HEK293 (cell line): Measurements from ENCODE around the gene ATG10.

Experiments used
- CTCF ChIA-PET: fragments of 350-600 bp; formaldehyde crosslinking; extraction: SDS; loops from one replicate; lab custom pipeline; 2021; ENCODE audit warnings: antibody characterized with exemption; lab: Yijun Ruan, JAX
- POLR2A ChIA-PET: fragments of 300-600 bp; formaldehyde crosslinking; extraction: SDS; loops from one replicate; lab custom pipeline; 2020; ENCODE audit warnings: antibody characterized with exemption, inconsistent platforms; lab: Yijun Ruan, JAX
- H3K27ac ChIP-seq: fragments of 200-500 bp; sonication (Bioruptor generic); 2 replicates; pipeline ENCODE4 v1.5.1; 2014; ENCODE audit warnings: low read depth, low read length, control low read depth, inconsistent platforms; ENCODE audit errors: extremely low read depth
- H3K36me3 ChIP-seq, 2 experiments: fragments of 200-500 bp in 1 of 2; sonication (Bioruptor generic) in 1 of 2; 1 replicate in 1 of 2; 2 replicates in 1 of 2; pipeline ENCODE4 v1.5.1; 2014 to 2017; ENCODE audit warnings: inconsistent platforms in 2 of 2, low read length in 2 of 2; ENCODE audit not compliant: control insufficient read depth in 2 of 2, insufficient read depth in 1 of 2
- H3K4me1 ChIP-seq: fragments of 200-500 bp; sonication (Bioruptor generic); 2 replicates; pipeline ENCODE4 v1.5.1; 2014; ENCODE audit warnings: mild to moderate bottlenecking, low read length, inconsistent platforms; ENCODE audit not compliant: control insufficient read depth, insufficient read depth
- H3K4me3 ChIP-seq: 2 replicates; pipeline ENCODE4 v1.5.1; 2011; ENCODE audit warnings: low read depth, mild to moderate bottlenecking, control low read depth, low read length, moderate library complexity
- H3K9me3 ChIP-seq: fragments of 200-500 bp; sonication (Bioruptor generic); 2 replicates; pipeline ENCODE4 v1.5.1; 2014; ENCODE audit warnings: low read depth, low read length, inconsistent platforms; ENCODE audit not compliant: control insufficient read depth, insufficient read depth
- GLIS1 ChIP-seq: fragments of 450-650 bp; formaldehyde crosslinking; IDR thresholded peaks from 2 replicates; pipeline ENCODE4 v1.5.1; 2016; ENCODE audit warnings: missing biosample characterization, missing genetic modification characterization
- KLF1 ChIP-seq: fragments of 450-650 bp; formaldehyde crosslinking; IDR thresholded peaks from 2 replicates; pipeline ENCODE4 v1.5.1; 2016; ENCODE audit warnings: missing biosample characterization, missing genetic modification characterization
- KLF16 ChIP-seq: fragments of 450-650 bp; formaldehyde crosslinking; IDR thresholded peaks from 2 replicates; pipeline ENCODE4 v1.5.1; 2017; ENCODE audit warnings: missing biosample characterization, missing genetic modification characterization
- MEIS1 ChIP-seq: sonication (generic); formaldehyde crosslinking; IDR thresholded peaks from 2 replicates; pipeline ENCODE4 v1.8.1; 2022; ENCODE audit warnings: missing genetic modification reagents, mild to moderate bottlenecking, borderline replicate concordance
- PRDM2 ChIP-seq: fragments of 450-650 bp; formaldehyde crosslinking; IDR thresholded peaks from 2 replicates; pipeline ENCODE4 v1.5.1; 2016; ENCODE audit warnings: missing biosample characterization, missing genetic modification characterization, borderline replicate concordance
- PRDM4 ChIP-seq: fragments of 450-650 bp; formaldehyde crosslinking; IDR thresholded peaks from 2 replicates; pipeline ENCODE4 v1.5.1; 2017; ENCODE audit warnings: missing biosample characterization, missing genetic modification characterization
- SP2 ChIP-seq: fragments of 450-650 bp; formaldehyde crosslinking; IDR thresholded peaks from 2 replicates; pipeline ENCODE4 v1.5.1; 2016; ENCODE audit warnings: missing biosample characterization, missing genetic modification characterization
- WT1 ChIP-seq: fragments of 450-650 bp; formaldehyde crosslinking; IDR thresholded peaks from 2 replicates; pipeline ENCODE4 v1.5.1; 2016; ENCODE audit warnings: missing biosample characterization, missing genetic modification characterization
- ZBTB20 ChIP-seq: fragments of 450-650 bp; formaldehyde crosslinking; IDR thresholded peaks from 2 replicates; pipeline ENCODE4 v1.5.1; 2016; ENCODE audit warnings: missing biosample characterization, missing genetic modification characterization
- ZNF280C ChIP-seq: fragments of 450-650 bp; formaldehyde crosslinking; IDR thresholded peaks from 2 replicates; pipeline ENCODE4 v1.5.1; 2016; ENCODE audit warnings: missing biosample characterization, missing genetic modification characterization
- ZNF311 ChIP-seq: fragments of 450-650 bp; formaldehyde crosslinking; IDR thresholded peaks from 2 replicates; pipeline ENCODE4 v1.5.1; 2017; ENCODE audit warnings: missing biosample characterization, missing genetic modification characterization, borderline replicate concordance
- ZNF324 ChIP-seq: fragments of 450-650 bp; formaldehyde crosslinking; IDR thresholded peaks from 2 replicates; pipeline ENCODE4 v1.5.1; 2016; ENCODE audit warnings: missing biosample characterization, missing genetic modification characterization
- ZNF416 ChIP-seq: fragments of 450-650 bp; formaldehyde crosslinking; IDR thresholded peaks from 2 replicates; pipeline ENCODE4 v1.5.1; 2016; ENCODE audit warnings: missing biosample characterization, missing genetic modification characterization
- ZNF548 ChIP-seq: fragments of 450-650 bp; formaldehyde crosslinking; IDR thresholded peaks from 2 replicates; pipeline ENCODE4 v1.5.1; 2016; ENCODE audit warnings: missing biosample characterization, missing genetic modification characterization
- ZNF629 ChIP-seq: fragments of 450-650 bp; formaldehyde crosslinking; IDR thresholded peaks from 2 replicates; pipeline ENCODE4 v1.5.1; 2017; ENCODE audit warnings: missing biosample characterization, missing genetic modification characterization
- ZSCAN18 ChIP-seq: fragments of 450-650 bp; formaldehyde crosslinking; IDR thresholded peaks from 2 replicates; pipeline ENCODE4 v1.5.1; 2016; ENCODE audit warnings: missing biosample characterization, missing genetic modification characterization
- ZSCAN30 ChIP-seq: fragments of 450-650 bp; IDR thresholded peaks from 2 replicates; pipeline ENCODE4 v1.5.1; 2018; ENCODE audit warnings: missing biosample characterization, mild to moderate bottlenecking, missing genetic modification characterization, moderate library complexity

Gene ATG10

GRCh38 chr5:82197550-82197949 is 225.7 kb downstream of the ATG10 start:
- H3K9me3 ChIP-seq = no peaks in the 10 kb centered on the region
- H3K4me1 ChIP-seq = no peaks in the 10 kb centered on the region
- H3K27ac ChIP-seq = no peak overlapping the region
- H3K36me3 ChIP-seq = no peaks in the 10 kb centered on the region
- TF ChIP-seq ZNF311 (no peak), KLF1 (tag by site-specific recombination) (no peak), ZNF548 (tag by site-specific recombination) (no peak), MEIS1 (no peak)
- ChIA-PET POLR2A (no interaction called here), CTCF (no interaction called here)
- no peak overlapping the region for H3K4me3 ChIP-seq

- H3K4me1 ChIP-seq = no peaks in the 10 kb centered on the region
- H3K9me3 ChIP-seq = no peaks in the 10 kb centered on the region
- H3K36me3 ChIP-seq = no peaks in the 10 kb centered on the region
- TF ChIP-seq ZNF324 (tag by site-specific recombination) (no peak), ZBTB20 (tag by site-specific recombination) (no peak), PRDM2 (tag by site-specific recombination) (no peak), ZSCAN18 (tag by site-specific recombination) (no peak)
- no peak overlapping the region for H3K27ac ChIP-seq
- ChIA-PET CTCF (no interaction called here), POLR2A (no interaction called here)
- H3K4me3 ChIP-seq = no peak overlapping the region
Measured at GRCh38 chr5:82204567-82204966, 232.7 kb downstream of the ATG10 start.

GRCh38 chr5:82205005-82205404 is 233.2 kb downstream of the ATG10 start:
- H3K36me3 ChIP-seq = no peaks in the 10 kb centered on the region
- TF ChIP-seq ZNF548 (tag by site-specific recombination) (no peak), PRDM4 (tag by site-specific recombination) (no peak), ZNF629 (no peak), WT1 (no peak), SP2 (tag by site-specific recombination) (no peak), ZNF280C (tag by site-specific recombination) (no peak), ZSCAN30 (tag by site-specific recombination) (no peak), KLF16 (tag by site-specific recombination) (no peak), GLIS1 (tag by site-specific recombination) (no peak), ZNF416 (tag by site-specific recombination) (no peak)
- TF ChIP-seq, all 188 proteins: peak for 0
- ChIA-PET POLR2A (no interaction called here), CTCF (no interaction called here)
- Histone ChIP-seq H3K9me3 (no peaks in the 10 kb centered on the region), H3K4me3 (no peak overlapping the region), H3K4me1 (no peaks in the 10 kb centered on the region), H3K27ac (no peak overlapping the region)
